GM21390 (cell line): Measurements from ENCODE around the gene GSTCD.

Experiments used
- ATAC-seq: cut with Tn5 transposase; IDR thresholded peaks from one replicate; pipeline ENCODE4 v1.9.1; 2021; ENCODE audit not compliant: unreplicated experiment

GSTCD gene

DNA sequence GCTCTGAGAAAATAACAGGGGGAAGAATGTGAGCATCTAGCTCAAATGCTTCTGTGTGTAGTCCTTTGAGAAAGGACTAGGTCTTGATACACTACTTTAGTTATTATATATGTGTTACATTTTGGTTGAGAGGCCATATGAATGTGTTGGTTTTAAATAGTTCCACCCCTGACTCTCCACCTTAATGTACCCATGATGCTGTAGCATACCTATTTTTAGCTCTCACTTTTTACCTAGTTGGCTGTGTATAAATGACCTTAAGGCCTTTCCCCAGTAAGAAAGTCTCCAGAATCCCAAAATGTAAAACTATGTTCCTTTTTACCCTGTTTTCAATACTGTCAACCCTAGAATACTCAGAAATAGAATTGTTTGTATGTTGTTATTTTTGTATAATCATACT lies 166.6 kb downstream of the GSTCD start:
- no peak for ATAC-seq

DNA sequence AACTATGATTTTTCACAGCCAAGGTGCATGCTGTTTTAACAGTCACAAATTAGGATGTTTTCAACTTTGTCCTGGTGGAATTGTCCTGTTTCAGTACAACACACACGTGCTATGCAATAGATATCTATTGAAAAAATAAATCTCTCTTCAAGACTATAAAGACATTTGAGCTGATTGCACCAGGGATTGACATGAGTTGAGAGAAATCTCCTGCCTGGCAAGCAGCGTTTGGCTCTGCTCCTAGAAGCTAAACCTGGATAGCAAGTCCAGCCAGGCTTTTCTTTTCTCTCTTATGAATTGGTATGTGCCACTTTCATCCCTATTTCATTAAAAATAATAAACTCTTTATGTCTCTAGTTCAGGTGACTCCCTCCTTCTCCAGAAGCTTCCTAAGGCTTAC lies 170.1 kb downstream of the GSTCD start:
- ATAC-seq = no peak

DNA sequence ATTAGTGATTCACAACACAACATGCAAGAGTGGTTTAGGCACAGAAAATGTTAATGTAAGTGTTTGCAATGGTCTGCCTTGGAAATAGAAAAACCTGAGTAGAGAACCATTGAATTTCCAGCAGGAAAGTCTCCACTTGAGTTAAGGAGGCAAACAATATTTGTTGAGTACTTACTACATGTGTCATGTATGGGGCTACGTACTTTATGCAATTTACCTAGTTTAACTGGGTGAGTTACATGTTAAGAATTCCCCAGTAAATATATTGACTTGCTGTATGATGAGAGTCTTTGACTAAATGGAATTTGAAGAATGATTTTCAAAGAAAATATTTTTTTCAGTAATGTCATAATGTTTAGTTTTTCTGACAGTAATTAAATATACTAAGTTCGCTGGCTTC lies 178.9 kb downstream of the GSTCD start:
- no peak for ATAC-seq

DNA sequence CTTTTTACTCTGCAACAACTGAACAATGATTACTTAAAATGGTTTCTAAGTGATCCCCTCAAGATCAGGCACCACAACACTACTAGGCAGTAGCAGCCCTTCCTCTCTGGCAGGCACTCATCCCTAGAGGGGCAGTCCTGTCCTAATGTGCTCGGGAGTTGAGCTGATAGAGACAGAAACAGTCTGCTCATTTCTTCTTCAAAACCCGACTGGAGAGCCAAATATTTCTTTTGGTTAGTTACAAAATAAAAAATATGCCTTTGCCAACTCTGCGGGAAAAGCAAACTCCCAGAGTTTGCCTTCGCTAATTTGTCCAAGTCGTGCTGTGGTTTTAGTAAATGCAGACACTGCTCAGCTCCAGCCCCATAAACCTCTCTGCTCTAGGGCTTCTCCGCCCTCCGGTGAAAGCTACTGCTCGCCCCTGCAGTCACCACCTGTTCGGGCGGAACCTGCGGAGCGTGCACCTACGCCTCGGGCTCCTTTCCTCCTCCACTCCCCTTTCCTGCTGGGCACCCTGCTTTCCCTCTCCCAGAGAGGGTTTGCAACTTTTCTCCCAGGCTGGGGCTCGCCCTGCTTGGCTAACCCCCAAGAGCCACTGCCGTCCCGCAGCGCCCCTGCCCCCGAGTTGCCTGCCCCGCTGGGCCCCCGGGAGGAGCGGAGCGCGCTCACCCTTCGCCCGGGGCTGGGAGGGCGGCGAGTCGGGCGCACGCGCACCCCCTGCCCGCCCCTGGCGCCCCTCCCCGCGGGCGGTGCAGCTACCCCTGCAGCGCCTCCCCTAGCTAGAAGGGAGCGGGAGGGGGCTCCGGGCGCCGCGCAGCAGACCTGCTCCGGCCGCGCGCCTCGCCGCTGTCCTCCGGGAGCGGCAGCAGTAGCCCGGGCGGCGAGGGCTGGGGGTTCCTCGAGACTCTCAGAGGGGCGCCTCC lies 186.3 kb downstream of the GSTCD start, which contains the start of gene NPNT:
NPNT (plus strand) TSS at position 812 of the 923 bp plus-strand sequence. CDS start 182 bp downstream, outside the sequence.
- ATAC-seq = peak; percentile 35

DNA sequence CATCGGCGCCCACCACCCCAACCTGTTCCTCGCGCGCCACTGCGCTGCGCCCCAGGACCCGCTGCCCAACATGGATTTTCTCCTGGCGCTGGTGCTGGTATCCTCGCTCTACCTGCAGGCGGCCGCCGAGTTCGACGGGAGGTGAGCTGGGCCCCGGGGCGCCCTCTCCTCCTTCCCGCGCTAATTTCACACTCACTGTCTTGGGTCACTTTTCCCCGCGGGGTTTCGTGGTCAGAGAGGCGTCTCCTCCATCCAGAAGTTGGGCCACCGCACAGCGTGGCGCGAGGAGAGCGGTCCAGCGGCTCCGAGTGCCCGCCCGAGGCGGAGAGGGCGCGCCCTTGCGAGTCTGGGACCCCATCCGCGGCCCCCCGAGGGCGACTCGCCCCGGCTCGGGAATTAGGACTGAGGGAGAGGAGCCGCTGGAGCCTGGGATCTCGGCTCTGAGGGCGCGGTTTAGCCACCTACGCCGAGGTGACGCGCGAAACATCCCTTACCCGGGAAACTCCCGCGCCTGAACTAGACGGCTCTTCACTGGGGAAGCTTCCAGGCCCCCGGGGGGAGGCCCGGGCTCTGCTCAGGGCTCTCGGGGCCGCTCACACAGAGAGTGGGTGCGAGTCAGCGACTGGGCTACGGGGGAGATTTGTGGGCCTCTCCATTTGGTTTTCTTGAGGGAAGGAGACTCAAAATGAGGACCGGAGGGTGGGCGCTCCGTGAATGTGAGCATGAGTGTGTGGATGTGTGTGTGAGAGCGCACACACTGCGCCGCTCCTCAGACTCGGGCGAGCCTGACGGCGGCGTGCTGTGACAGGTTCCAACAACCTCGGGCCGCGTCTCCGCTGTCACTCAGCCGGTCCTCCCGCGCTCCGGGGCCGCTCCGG lies 187.2 kb downstream of the GSTCD start:
- peak; percentile 40 for ATAC-seq

DNA sequence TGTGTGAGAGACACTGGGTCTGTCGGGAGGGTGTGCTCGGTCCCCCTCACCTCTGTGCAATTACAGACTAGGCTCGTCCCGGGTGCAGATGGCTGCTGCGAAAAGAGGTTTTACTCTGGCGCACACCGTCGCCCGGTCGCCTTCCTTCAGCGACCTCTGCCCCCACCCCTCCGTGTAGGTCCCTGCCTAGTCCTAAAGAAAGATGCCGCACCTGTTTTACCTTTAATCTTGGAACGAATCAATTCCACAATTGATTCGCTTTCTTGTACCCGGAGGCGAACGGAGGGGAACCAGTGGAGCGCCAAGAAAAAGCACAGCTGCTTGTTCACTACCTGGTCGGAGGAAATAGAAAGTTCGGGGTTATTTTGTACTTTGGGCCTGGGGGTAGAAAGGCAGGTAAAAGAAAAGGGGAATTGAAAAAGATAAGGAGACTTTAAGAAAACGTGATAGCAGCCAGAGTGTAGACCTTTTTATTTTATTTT lies 187.9 kb downstream of the GSTCD start:
- ATAC-seq = peak; percentile 19
